ENCODE measurements around the gene CSNK1A1.

CSNK1A1 gene

GRCh38 chr5:149586708-149587318 is 35.6 kb upstream of the CSNK1A1 start:
- ChIA-PET POLR2A (no interaction called here), CTCF (no interaction called here)
- no peak for DNase-seq (ENCODE audit: extremely low spot score)
- TF ChIP-seq BHLHE40 (IDR thresholded peaks at IDR 0.05; ENCODE audit: borderline replicate concordance) (no peak), ELF4 (IDR thresholded peaks at IDR 0.05) (no peak), FOXM1 (IDR thresholded peaks at IDR 0.05; ENCODE audit: borderline replicate concordance) (no peak), CTBP1 (IDR thresholded peaks at IDR 0.05; ENCODE audit: borderline replicate concordance) (no peak), TARDBP (IDR thresholded peaks at IDR 0.05) (no peak), SP1 (IDR thresholded peaks at IDR 0.05) (no peak), L3MBTL2 (conservative IDR thresholded peaks at IDR 0.05) (no peak), FOXK2 (IDR thresholded peaks at IDR 0.05) (no peak), LEF1 (IDR thresholded peaks at IDR 0.05; ENCODE audit: borderline replicate concordance) (no peak), NFRKB (IDR thresholded peaks at IDR 0.05) (no peak), SUZ12 (IDR thresholded peaks at IDR 0.05) (no peak), HDGF (IDR thresholded peaks at IDR 0.05; ENCODE audit: borderline replicate concordance) (no peak), PKNOX1 (IDR thresholded peaks at IDR 0.05) (no peak), FOXA1 (IDR thresholded peaks at IDR 0.05) (no peak), ARNT (IDR thresholded peaks at IDR 0.05) (no peak), ZNF384 (IDR thresholded peaks at IDR 0.05) (no peak)

- POLR2A ChIA-PET = no interaction called here
- CTCF ChIA-PET = no interaction called here
- DNase-seq (ENCODE audit: extremely low spot score) = no peak
- TF ChIP-seq FOXK2 (IDR thresholded peaks at IDR 0.05) = no peak
Measured at GRCh38 chr5:149585910-149586309, 34.7 kb upstream of the CSNK1A1 start.

- POLR2A ChIA-PET = no interaction called here
- no peak for DNase-seq (ENCODE audit: extremely low spot score)
- CTCF ChIA-PET = no interaction called here
- TF ChIP-seq ZNF384 (IDR thresholded peaks at IDR 0.05) (no peak), LEF1 (IDR thresholded peaks at IDR 0.05; ENCODE audit: borderline replicate concordance) (no peak), FOXK2 (IDR thresholded peaks at IDR 0.05) (no peak), CTBP1 (IDR thresholded peaks at IDR 0.05; ENCODE audit: borderline replicate concordance) (no peak), TARDBP (IDR thresholded peaks at IDR 0.05) (no peak), SUZ12 (IDR thresholded peaks at IDR 0.05) (no peak), NFRKB (IDR thresholded peaks at IDR 0.05) (no peak), ELF4 (IDR thresholded peaks at IDR 0.05) (no peak), FOXM1 (IDR thresholded peaks at IDR 0.05; ENCODE audit: borderline replicate concordance) (no peak), FOXA1 (IDR thresholded peaks at IDR 0.05) (no peak), L3MBTL2 (conservative IDR thresholded peaks at IDR 0.05) (no peak), HDGF (IDR thresholded peaks at IDR 0.05; ENCODE audit: borderline replicate concordance) (no peak), SP1 (IDR thresholded peaks at IDR 0.05) (no peak), ARNT (IDR thresholded peaks at IDR 0.05) (no peak)
Measured at GRCh38 chr5:149584121-149584520, 32.9 kb upstream of the CSNK1A1 start.

- ChIA-PET POLR2A (no interaction called here), CTCF (no interaction called here)
- no peak for DNase-seq (ENCODE audit: extremely low spot score)
- TF ChIP-seq BHLHE40 (IDR thresholded peaks at IDR 0.05; ENCODE audit: borderline replicate concordance) = no peak
- no peak for TF ChIP-seq ARNT (IDR thresholded peaks at IDR 0.05)
- TF ChIP-seq FOXK2 (IDR thresholded peaks at IDR 0.05) = no peak
- TF ChIP-seq L3MBTL2 (conservative IDR thresholded peaks at IDR 0.05) = no peak
- no peak for TF ChIP-seq HDGF (IDR thresholded peaks at IDR 0.05; ENCODE audit: borderline replicate concordance)
- no peak for TF ChIP-seq ELF4 (IDR thresholded peaks at IDR 0.05)
Measured at GRCh38 chr5:149583394-149583793, 32.2 kb upstream of the CSNK1A1 start.

GRCh38 chr5:149581931-149582768 is 30.9 kb upstream of the CSNK1A1 start:
- CTCF ChIA-PET = interaction anchor here (1.1 to 2.0 kb wide), 5 partner anchors 16 to 214 kb away, joined by 3 to 4 read pairs (median 4); partner anchors contain the start of gene CSNK1A1

More at GRCh38 chr5:149581931-149582768, 30.9 kb upstream of the CSNK1A1 start:
- POLR2A ChIA-PET = interaction anchor here (0.6 to 1.2 kb wide), 5 partner anchors 11 to 236 kb away, joined by 3 to 4 read pairs (median 3); no protein-coding TSS in a partner anchor
- TF ChIP-seq LEF1 (IDR thresholded peaks at IDR 0.05; ENCODE audit: borderline replicate concordance) = no peak
- TF ChIP-seq PKNOX1 (IDR thresholded peaks at IDR 0.05) = no peak
- TF ChIP-seq FOXM1 (IDR thresholded peaks at IDR 0.05; ENCODE audit: borderline replicate concordance) = no peak
- TF ChIP-seq ARNT (IDR thresholded peaks at IDR 0.05) = no peak
- TF ChIP-seq L3MBTL2 (conservative IDR thresholded peaks at IDR 0.05) = no peak
- TF ChIP-seq HDGF (IDR thresholded peaks at IDR 0.05; ENCODE audit: borderline replicate concordance) = no peak
- TF ChIP-seq CTBP1 (IDR thresholded peaks at IDR 0.05; ENCODE audit: borderline replicate concordance) = no peak
- TF ChIP-seq SUZ12 (IDR thresholded peaks at IDR 0.05) = no peak
- TF ChIP-seq BHLHE40 (IDR thresholded peaks at IDR 0.05; ENCODE audit: borderline replicate concordance) = no peak
- TF ChIP-seq SP1 (IDR thresholded peaks at IDR 0.05) = no peak
- TF ChIP-seq ELF4 (IDR thresholded peaks at IDR 0.05) = no peak
- no peak for TF ChIP-seq NFRKB (IDR thresholded peaks at IDR 0.05)
- no peak for TF ChIP-seq TARDBP (IDR thresholded peaks at IDR 0.05)
- no peak for TF ChIP-seq FOXA1 (IDR thresholded peaks at IDR 0.05)
- TF ChIP-seq FOXK2 (IDR thresholded peaks at IDR 0.05) = no peak
- no peak for TF ChIP-seq ZNF384 (IDR thresholded peaks at IDR 0.05)
- DNase-seq (ENCODE audit: extremely low spot score) = no peak

All from HEK293T (cell line).